ENCODE results near the gene NDOR1. TPM values are rescaled to one million over a fixed set of nuclear protein-coding genes. Genes with fewer than 3 reads are reported as not detected.
"Not testable (repeated sequence)": the region's sequence is repeated elsewhere in the genome, so short reads cannot be mapped to it uniquely, and the experiment has no call there.

Gene NDOR1
- total RNA-seq, 1 donor from 2014 or later: 20.5 TPM

GRCh38 chr9:137262173-137262908 is 56.8 kb downstream of the NDOR1 start:
- not testable (repeated sequence) for H3K27ac Mint-ChIP-seq (ENCODE audit: unreplicated experiment); H3K4me1 Mint-ChIP-seq (ENCODE audit: unreplicated experiment); DNase-seq (ENCODE audit: extremely low spot score, unreplicated experiment); H3K27me3 Mint-ChIP-seq (ENCODE audit: unreplicated experiment); H3K36me3 Mint-ChIP-seq (ENCODE audit: unreplicated experiment); H3K9me3 Mint-ChIP-seq (ENCODE audit: unreplicated experiment); H3K4me3 Mint-ChIP-seq (ENCODE audit: unreplicated experiment)
- peak; percentile 55 for TF ChIP-seq CTCF (IDR thresholded peaks at IDR 0.05)

GRCh38 chr9:137262909-137263285 is 57.4 kb downstream of the NDOR1 start:
- no peak for TF ChIP-seq CTCF (IDR thresholded peaks at IDR 0.05)
- H3K27me3 Mint-ChIP-seq (ENCODE audit: unreplicated experiment): no peaks in the 10 kb centered on the region
- no peak for DNase-seq (ENCODE audit: extremely low spot score, unreplicated experiment)
- H3K9me3 Mint-ChIP-seq (ENCODE audit: unreplicated experiment): no peaks in the 10 kb centered on the region
- peaks cover 7% of the 10 kb centered on the region for H3K4me1 Mint-ChIP-seq (ENCODE audit: unreplicated experiment)
- no peak overlapping the region for H3K4me3 Mint-ChIP-seq (ENCODE audit: unreplicated experiment)
- peaks cover 8% of the 10 kb centered on the region for H3K36me3 Mint-ChIP-seq (ENCODE audit: unreplicated experiment)
- no peak overlapping the region for H3K27ac Mint-ChIP-seq (ENCODE audit: unreplicated experiment)

- TF ChIP-seq CTCF (IDR thresholded peaks at IDR 0.05): no peak
- peaks cover 8% of the 10 kb centered on the region for H3K4me1 Mint-ChIP-seq (ENCODE audit: unreplicated experiment)
- DNase-seq (ENCODE audit: extremely low spot score, unreplicated experiment): no peak
- no peaks in the 10 kb centered on the region for H3K9me3 Mint-ChIP-seq (ENCODE audit: unreplicated experiment)
- H3K36me3 Mint-ChIP-seq (ENCODE audit: unreplicated experiment): peaks cover 8% of the 10 kb centered on the region
- H3K27ac Mint-ChIP-seq (ENCODE audit: unreplicated experiment): no peak overlapping the region
- no peak overlapping the region for H3K4me3 Mint-ChIP-seq (ENCODE audit: unreplicated experiment)
- no peaks in the 10 kb centered on the region for H3K27me3 Mint-ChIP-seq (ENCODE audit: unreplicated experiment)
These were observed 58.0 kb downstream of the NDOR1 start for GRCh38 chr9:137263506-137263905.

GRCh38 chr9:137264067-137264466 is 58.6 kb downstream of the NDOR1 start:
- peaks cover 13% of the 10 kb centered on the region for H3K4me1 Mint-ChIP-seq (ENCODE audit: unreplicated experiment)
- H3K27me3 Mint-ChIP-seq (ENCODE audit: unreplicated experiment): no peaks in the 10 kb centered on the region
- no peak overlapping the region for H3K27ac Mint-ChIP-seq (ENCODE audit: unreplicated experiment)
- no peak for TF ChIP-seq CTCF (IDR thresholded peaks at IDR 0.05)
- H3K36me3 Mint-ChIP-seq (ENCODE audit: unreplicated experiment): peaks cover 8% of the 10 kb centered on the region
- H3K9me3 Mint-ChIP-seq (ENCODE audit: unreplicated experiment): no peaks in the 10 kb centered on the region
- H3K4me3 Mint-ChIP-seq (ENCODE audit: unreplicated experiment): no peak overlapping the region
- no peak for DNase-seq (ENCODE audit: extremely low spot score, unreplicated experiment)

GRCh38 chr9:137265496-137266161 is 60.1 kb downstream of the NDOR1 start:
- H3K4me1 Mint-ChIP-seq (ENCODE audit: unreplicated experiment): peaks cover 17% of the 10 kb centered on the region
- H3K27ac Mint-ChIP-seq (ENCODE audit: unreplicated experiment): no peak overlapping the region
- H3K27me3 Mint-ChIP-seq (ENCODE audit: unreplicated experiment): no peaks in the 10 kb centered on the region
- DNase-seq (ENCODE audit: extremely low spot score, unreplicated experiment): no peak
- H3K36me3 Mint-ChIP-seq (ENCODE audit: unreplicated experiment): peaks cover 15% of the 10 kb centered on the region
- no peaks in the 10 kb centered on the region for H3K9me3 Mint-ChIP-seq (ENCODE audit: unreplicated experiment)
- TF ChIP-seq CTCF (IDR thresholded peaks at IDR 0.05): no peak
- no peak overlapping the region for H3K4me3 Mint-ChIP-seq (ENCODE audit: unreplicated experiment)
